K562 (cell line): ENCODE data around the gene NCDN. TPM values are rescaled to one million over a fixed set of nuclear protein-coding genes. Genes with fewer than 3 reads are reported as not detected.
"Not testable (repeated sequence)": the region's sequence is repeated elsewhere in the genome, so short reads cannot be mapped to it uniquely, and the experiment has no call there.

ENCODE experiments used
- ATAC-seq: fragments of 200-7000 bp; cut with Tn5 transposase; 3 replicates; pipeline ENCODE4 v1.9.1; 2020; ENCODE audit warnings: moderate library complexity
- BruUV-seq: library from RNA; stranded (reverse); fragments of 400-500 nt; replicated peaks from 2 replicates; lab custom pipeline; 2021; lab: Mats Ljungman, UMichigan
- CTCF ChIA-PET: fragments of 300-600 bp; formaldehyde crosslinking; extraction: SDS; loops from one replicate; lab custom pipeline; 2021; ENCODE audit warnings: low intra/inter-chr PET ratio; lab: Yijun Ruan, JAX
- POLR2A ChIA-PET: fragments of 300-600, 350-650 bp; sonication (Branson Sonifier 250); formaldehyde crosslinking; extraction: SDS; loops from one replicate; lab custom pipeline; 2021; ENCODE audit warnings: antibody characterized with exemption, inconsistent platforms; lab: Yijun Ruan, JAX
- DNase-seq, 4 experiments: peaks; one replicate each; pipeline versions ENCODE4 v3.0.0 to v3.0.0-alpha.2; 2011 to 2018; ENCODE audit warnings: low spot score in 3 of 4, mixed read lengths in 3 of 4; ENCODE audit errors: extremely low read depth in 1 of 4
- FAIRE-seq: peaks from 2 replicates; lab custom pipeline; 2011; peaks lifted over from hg19 to GRCh38; lab: Jason Lieb, UNC
- H2AFZ ChIP-seq: 2 replicates; pipeline ENCODE4 v1.6.0; 2011; ENCODE audit warnings: low read depth, low read length, control low read depth, inconsistent platforms
- H3K27ac ChIP-seq: fragments of 200-600 bp; 3 replicates; pipeline ENCODE4 v1.8.0; 2011; ENCODE audit warnings: low read depth, mild to moderate bottlenecking, control low read depth, inconsistent platforms, low read length, moderate library complexity, mixed read lengths; ENCODE audit errors: extremely low read depth
- H3K27me3 ChIP-seq, 2 experiments: fragments of 300-600 bp in 1 of 2; 2 replicates in 1 of 2; 3 replicates in 1 of 2; pipeline versions ENCODE4 v1.6.0 to v1.8.0; 2011; ENCODE audit warnings: inconsistent platforms in 2 of 2, low read length in 2 of 2, mild to moderate bottlenecking in 1 of 2, mixed read lengths in 1 of 2, moderate library complexity in 1 of 2; ENCODE audit not compliant: control insufficient read depth in 2 of 2, insufficient read depth in 2 of 2
- H3K36me3 ChIP-seq: fragments of 300-600 bp; 3 replicates; pipeline ENCODE4 v1.8.0; 2011; ENCODE audit warnings: mild to moderate bottlenecking, low read length, inconsistent platforms; ENCODE audit not compliant: control insufficient read depth, insufficient read depth
- H3K4me1 ChIP-seq, 2 experiments: fragments of 200-600 bp in 1 of 2; replicated peaks in 1 of 2; 2 replicates in 1 of 2; 3 replicates in 1 of 2; pipeline versions ENCODE4 v1.5.1 to v1.8.0; 2011; ENCODE audit warnings: inconsistent platforms in 2 of 2, low read length in 2 of 2, mild to moderate bottlenecking in 1 of 2, mixed read lengths in 1 of 2, moderate library complexity in 1 of 2; ENCODE audit not compliant: control insufficient read depth in 2 of 2, insufficient read depth in 2 of 2
- H3K4me2 ChIP-seq: 2 replicates; pipeline ENCODE4 v1.6.1; 2011; ENCODE audit warnings: low read length, control low read depth, inconsistent platforms, mixed read lengths; ENCODE audit not compliant: insufficient read depth
- H3K4me3 ChIP-seq: fragments of 200-600 bp; sonication (generic), shearing (Covaris generic); 2 replicates; pipeline ENCODE4 v1.5.1; 2016; ENCODE audit warnings: control low read depth, inconsistent platforms
- H3K79me2 ChIP-seq: fragments of 200-600 bp; 3 replicates; pipeline ENCODE4 v1.8.0; 2011; ENCODE audit warnings: low read length, inconsistent platforms; ENCODE audit not compliant: control insufficient read depth, insufficient read depth
- H3K9ac ChIP-seq, 2 experiments: 2 replicates each; pipeline versions ENCODE4 v1.6.0 to v1.6.1; 2011; ENCODE audit warnings: low read depth in 2 of 2, low read length in 2 of 2, control low read depth in 1 of 2, inconsistent platforms in 1 of 2, mild to moderate bottlenecking in 1 of 2, mixed read lengths in 1 of 2; ENCODE audit not compliant: insufficient read depth in 1 of 2
- H3K9me1 ChIP-seq: one replicate; pipeline ENCODE4 v1.6.0; 2011; ENCODE audit warnings: inconsistent platforms, mild to moderate bottlenecking, low read length, moderate library complexity; ENCODE audit not compliant: control insufficient read depth, insufficient read depth
- H3K9me3 ChIP-seq: replicated peaks from 2 replicates; pipeline ENCODE4 v1.5.1; 2011; ENCODE audit warnings: low read depth, low read length, inconsistent platforms; ENCODE audit not compliant: control insufficient read depth, insufficient read depth
- H4K20me1 ChIP-seq: replicated peaks from 2 replicates; pipeline ENCODE4 v1.6.1; 2011; ENCODE audit warnings: low read length, inconsistent platforms, mixed read lengths; ENCODE audit not compliant: control insufficient read depth, insufficient read depth
- FOXJ2 ChIP-seq: fragments of 200-800 bp; sonication (Bioruptor generic); IDR thresholded peaks from 2 replicates; pipeline ENCODE4 v1.6.1; 2016; ENCODE audit warnings: missing genetic modification characterization, missing compliant biosample characterization
- POLR2G ChIP-seq: fragments of 200-400 bp; formaldehyde crosslinking; IDR thresholded peaks from 2 replicates; pipeline ENCODE4 v1.6.1; 2017; ENCODE audit warnings: low read depth, mild to moderate bottlenecking, antibody characterized with exemption, low read length, moderate library complexity
- TARDBP ChIP-seq: fragments of 450-650 bp; IDR thresholded peaks from 2 replicates; pipeline ENCODE4 v1.6.1; 2016
- ZNF121 ChIP-seq: sonication (generic); formaldehyde crosslinking; conservative IDR thresholded peaks from 2 replicates; pipeline ENCODE4 v1.8.0; 2022; ENCODE audit warnings: missing genetic modification reagents
- WGBS: fragments of 100-300 bp; shearing (Covaris generic); methylation state at CpG from one replicate; pipeline ENCODE4 v1.1.6; 2016; ENCODE audit warnings: low coverage, mixed read lengths; ENCODE audit not compliant: insufficient coverage; ENCODE audit errors: missing lambda C conversion rate; 5-methylcytosine and 5-hydroxymethylcytosine counted together
- in situ Hi-C: fragments of 300-500 bp; cut with MboI; formaldehyde crosslinking; loops from 4 replicates; pipeline ENCODE4 v1.15.0; 2018; ENCODE audit warnings: inconsistent platforms, mixed read lengths
- intact Hi-C: fragments of 100-400 bp; cut with micrococcal nuclease; formaldehyde crosslinking; loops from 2 replicates; pipeline ENCODE4 v1.14.2; 2022
- polyA plus RNA-seq, 8 experiments: library from polyadenylated mRNA; depleted of rRNA in 4 of 8; stranded (reverse) in 5 of 8; unstranded in 3 of 8; fragments of >200 nt; fragmentation: Nextera tagmentation in 2 of 8; fragmentation: Illumina TruSeq in 1 of 8; extraction: Ambion mirVana in 2 of 8; extraction: Trizol in 1 of 8; gene quantifications; 2 replicates each; pipeline versions ENCODE4 v1.2.1 to v1.2.3, GENCODE V29; 2011 to 2014; ENCODE audit warnings: inconsistent platforms in 1 of 8, missing spikeins in 1 of 8
- total RNA-seq, 7 experiments: library from RNA; depleted of rRNA in 6 of 7; stranded (reverse); fragments of >200 nt in 6 of 7; fragmentation: Illumina TruSeq in 2 of 7; extraction: Trizol in 2 of 7; gene quantifications; 2 replicates each; pipeline versions ENCODE4 v1.2.1 to v1.2.3, GENCODE V29; 2011 to 2021; ENCODE audit warnings: low replicate concordance in 1 of 7

Gene NCDN
- total and polyA plus RNA-seq, 9 of the 15 experiments (the other 6 are each of a cell fraction or from before 2014, with no cell fraction given): 1.9 to 35.1 (median 10.7) TPM

DNA sequence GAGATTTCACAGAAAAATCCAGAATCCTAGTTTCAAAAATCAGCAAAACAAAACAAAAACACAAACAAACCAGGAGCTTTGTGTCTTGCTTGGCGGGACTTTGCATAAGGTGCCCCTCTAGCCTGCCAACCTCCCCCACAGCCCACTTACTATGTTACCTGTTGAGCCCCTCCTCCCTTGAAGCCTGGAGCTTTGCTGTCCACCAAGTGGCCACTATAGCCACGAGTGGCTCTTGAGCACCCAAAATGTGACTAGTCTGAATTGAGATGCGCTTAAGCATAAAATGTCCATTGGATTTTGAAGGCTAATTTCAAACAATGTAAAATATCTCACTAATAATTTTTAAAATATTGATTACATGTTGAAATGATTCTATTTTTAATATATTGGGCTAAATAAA lies 27.7 kb downstream of the NCDN start:
- in situ Hi-C loops (no loop called here), intact Hi-C loops (no loop called here)
- TF ChIP-seq FOXJ2 (tag) (no peak), POLR2G (no peak), TARDBP (no peak)
- Histone ChIP-seq H3K36me3 (no peaks in the 10 kb centered on the region), H3K4me3 (no peak overlapping the region), H3K27me3 (no peaks in the 10 kb centered on the region), H3K9me3 (no peaks in the 10 kb centered on the region), H3K27ac (no peak overlapping the region), H2AFZ (no peak overlapping the region), H3K4me2 (no peak overlapping the region), H3K9ac (no peak overlapping the region), H3K9me1 (no peaks in the 10 kb centered on the region), H3K4me1 (peaks cover 0 to 5% of the 10 kb centered on the region in 2 experiments; a peak in 2 of 5 replicates), H4K20me1 (no peaks in the 10 kb centered on the region), H3K79me2 (no peaks in the 10 kb centered on the region)
- DNase-seq (no peak), ATAC-seq (no peak), FAIRE-seq (no peak)
- no TSS peak for BruUV-seq
- CTCF ChIA-PET: no interaction called here
- WGBS: 38% methylated on average over 3 of the region's 3 CpGs
- POLR2A ChIA-PET: interaction anchor here (0.6 to 2.0 kb wide), 8 partner anchors 8 to 167 kb away, joined by 3 to 7 read pairs (median 4); no protein-coding TSS in a partner anchor

GRCh38 chr1:35585805-35586204 lies 28.2 kb downstream of the NCDN start:
- TF ChIP-seq ZNF121 (CRISPR knock-in tag): peak; percentile 82
- intact Hi-C loops, DNase-seq, H3K79me2 ChIP-seq, H3K9me3 ChIP-seq, H3K27me3 ChIP-seq, H3K36me3 ChIP-seq, H3K9ac ChIP-seq, CTCF ChIA-PET, in situ Hi-C loops, H3K9me1 ChIP-seq, FAIRE-seq, H3K27ac ChIP-seq, H3K4me3 ChIP-seq, H3K4me1 ChIP-seq, ATAC-seq, H3K4me2 ChIP-seq, BruUV-seq, H2AFZ ChIP-seq, H4K20me1 ChIP-seq: not testable (repeated sequence)
- WGBS: 16% methylated on average over 1 of the region's 1 CpG
- POLR2A ChIA-PET: interaction anchor here (0.9 to 2.0 kb wide), 5 partner anchors 8 to 150 kb away, joined by 3 to 7 read pairs (median 6); no protein-coding TSS in a partner anchor
